Esophagus squamous epithelium (tissue), 5 donors: ENCODE data around the gene INIP. TPM values are rescaled to one million over a fixed set of nuclear protein-coding genes. Genes with fewer than 3 reads are reported as not detected.
"Not testable (repeated sequence)": the region's sequence is repeated elsewhere in the genome, so short reads cannot be mapped to it uniquely, and the experiment has no call there.

ENCODE experiments used
- DNase-seq: peaks from one replicate; lab custom pipeline; 2025; lab: John Stamatoyannopoulos, UW
- H3K27ac ChIP-seq, 4 donors: fragments of 200-600 bp; sonication (generic); one replicate each; pipeline ENCODE4 v1.5.1; 2016 to 2019; ENCODE audit warnings: mild to moderate bottlenecking in 1 of 4
- H3K27me3 ChIP-seq, 4 donors: fragments of 200-600 bp; sonication (generic); 1 replicate in 3 of 4; 2 replicates in 1 of 4; pipeline versions ENCODE4 v1.5.1 to v1.6.0; 2017 to 2021; ENCODE audit warnings: antibody characterized with exemption in 1 of 4
- H3K36me3 ChIP-seq, 3 donors: fragments of 200-600 bp; sonication (generic); one replicate each; pipeline ENCODE4 v1.5.1; 2016 to 2019
- H3K4me1 ChIP-seq, 3 donors: fragments of 200-600 bp; sonication (generic); one replicate each; pipeline ENCODE4 v1.5.1; 2017 to 2019
- H3K4me3 ChIP-seq, 4 donors: fragments of 200-600 bp; sonication (generic); 1 replicate in 3 of 4; 2 replicates in 1 of 4; pipeline ENCODE4 v1.5.1; 2016 to 2019; ENCODE audit warnings: mild to moderate bottlenecking in 2 of 4, moderate library complexity in 1 of 4
- H3K9me3 ChIP-seq, 3 donors: fragments of 200-600 bp; sonication (generic); one replicate each; pipeline ENCODE4 v1.5.1; 2016 to 2019
- CTCF ChIP-seq, 6 experiments: fragments of 450-650 bp in 4 of 6; fragments of 200-600 bp in 2 of 6; sonication (generic) in 2 of 6; IDR thresholded peaks; one replicate each; pipeline ENCODE4 v1.5.1; 2016 to 2019; ENCODE audit warnings: antibody characterized with exemption in 6 of 6, mild to moderate bottlenecking in 4 of 6, moderate library complexity in 4 of 6
- POLR2A ChIP-seq, 4 donors: fragments of 450-650 bp; IDR thresholded peaks; one replicate each; pipeline ENCODE4 v1.6.1; 2017; ENCODE audit warnings: antibody characterized with exemption in 4 of 4, mild to moderate bottlenecking in 4 of 4, moderate library complexity in 3 of 4
- WGBS, 2 donors: methylation state at CpG; one replicate each; pipeline ENCODE4 v1.1.5; 2018; 5-methylcytosine and 5-hydroxymethylcytosine counted together
- intact Hi-C: fragments of 100-400 bp; cut with DNase I; formaldehyde crosslinking; loops from one replicate; pipeline ENCODE4 v1.15.0; 2022
- total RNA-seq, 4 donors: library from RNA; depleted of rRNA; stranded (reverse); fragments of >200 nt; gene quantifications; one replicate each; pipeline ENCODE4 v1.1.0, GENCODE V29; 2016
- donor health status: DM: yes; HTN: yes; CAD: no.

INIP gene
- total RNA-seq, 4 donors from 2014 or later: 8.1 to 14.9 (median 12.5) TPM

GRCh38 chr9:112689161-112689740 lies 28.7 kb downstream of the INIP start:
- peaks cover 5 to 98% (median 24%) of the 10 kb centered on the region in 3 donors for H3K36me3 ChIP-seq
- no peak overlapping the region for H3K27ac ChIP-seq
- DNase-seq: no peak
- intact Hi-C loops: no loop called here
- no peaks in the 10 kb centered on the region for H3K27me3 ChIP-seq
- H3K9me3 ChIP-seq: no peaks in the 10 kb centered on the region
- H3K4me3 ChIP-seq: no peak overlapping the region
- WGBS, 2 donors: 95 to 97% methylated on average over 6 of the region's 6 CpGs
- H3K4me1 ChIP-seq: peaks cover 0 to 7% (median 0%) of the 10 kb centered on the region in 3 donors
- TF ChIP-seq POLR2A (IDR thresholded peaks at IDR 0.05) (no peak), CTCF (IDR thresholded peaks at IDR 0.05) (no peak)

- intact Hi-C loops: no loop called here
- Histone ChIP-seq H3K4me3 (no peak overlapping the region), H3K9me3 (peaks cover 0 to 23% (median 10%) of the 10 kb centered on the region in 3 donors), H3K27me3 (no peaks in the 10 kb centered on the region), H3K36me3 (peaks cover 0 to 16% (median 0%) of the 10 kb centered on the region in 3 donors), H3K27ac (no peak overlapping the region), H3K4me1 (peaks cover 0 to 5% (median 0%) of the 10 kb centered on the region in 3 donors)
- TF ChIP-seq POLR2A (IDR thresholded peaks at IDR 0.05) (no peak), CTCF (IDR thresholded peaks at IDR 0.05) (no peak)
- no peak for DNase-seq
- 81 to 84% methylated on average over 6 of the region's 6 CpGs for WGBS, 2 donors
Observed at GRCh38 chr9:112680731-112681402, 37.0 kb downstream of the INIP start.

DNA sequence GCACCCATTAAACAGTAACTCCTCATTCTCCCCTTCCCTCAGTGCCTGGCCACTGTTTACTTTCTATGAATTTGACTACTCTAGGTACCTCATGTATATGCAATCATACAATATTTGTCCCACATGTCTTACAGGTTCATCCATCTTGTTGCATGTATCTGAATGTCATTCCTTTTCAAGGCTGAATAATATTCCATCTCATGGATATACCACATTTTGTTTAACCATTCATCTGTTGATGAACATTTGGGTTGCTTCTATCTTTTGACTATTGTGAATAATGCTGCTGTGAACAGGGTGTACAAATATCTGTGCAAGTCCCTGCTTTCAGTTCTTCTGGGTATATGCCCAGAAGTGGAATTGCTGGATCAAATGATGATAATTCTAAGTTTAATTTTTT lies 40.9 kb downstream of the INIP start:
- Histone ChIP-seq H3K27me3 (no peaks in the 10 kb centered on the region), H3K9me3 (peaks cover 0 to 23% (median 10%) of the 10 kb centered on the region in 3 donors), H3K4me1 (peaks cover 0 to 1% (median 0%) of the 10 kb centered on the region in 3 donors), H3K36me3 (no peaks in the 10 kb centered on the region), H3K27ac (no peak overlapping the region), H3K4me3 (no peak overlapping the region)
- DNase-seq: no peak
- intact Hi-C loops: no loop called here
- TF ChIP-seq POLR2A (IDR thresholded peaks at IDR 0.05): no peak

GRCh38 chr9:112673221-112673620 lies 44.7 kb downstream of the INIP start:
- H3K27me3 ChIP-seq, H3K4me3 ChIP-seq, intact Hi-C loops, H3K36me3 ChIP-seq, H3K27ac ChIP-seq, DNase-seq, H3K4me1 ChIP-seq: not testable (repeated sequence)
- 91 to 94% methylated on average over 4 of the region's 4 CpGs for WGBS, 2 donors
- H3K9me3 ChIP-seq: peaks cover 0 to 15% (median 10%) of the 10 kb centered on the region in 3 donors

GRCh38 chr9:112670991-112671625 lies 46.8 kb downstream of the INIP start:
- no peak overlapping the region for H3K27ac ChIP-seq
- no peaks in the 10 kb centered on the region for H3K27me3 ChIP-seq
- DNase-seq: no peak
- H3K9me3 ChIP-seq: no peaks in the 10 kb centered on the region
- intact Hi-C loops: no loop called here
- H3K36me3 ChIP-seq: no peaks in the 10 kb centered on the region
- no peak overlapping the region for H3K4me3 ChIP-seq
- no peaks in the 10 kb centered on the region for H3K4me1 ChIP-seq
- WGBS, 2 donors: 64 to 74% methylated on average over 7 of the region's 7 CpGs
- TF ChIP-seq POLR2A (IDR thresholded peaks at IDR 0.05) (no peak), CTCF (IDR thresholded peaks at IDR 0.05) (no peak)

GRCh38 chr9:112669326-112669725 lies 48.6 kb downstream of the INIP start:
- Histone ChIP-seq H3K36me3 (no peaks in the 10 kb centered on the region), H3K4me3 (no peak overlapping the region), H3K27me3 (no peaks in the 10 kb centered on the region), H3K9me3 (no peaks in the 10 kb centered on the region), H3K4me1 (no peaks in the 10 kb centered on the region), H3K27ac (no peak overlapping the region)
- 81 to 94% methylated on average over 2 of the region's 2 CpGs for WGBS, 2 donors
- intact Hi-C loops: no loop called here
- no peak for TF ChIP-seq POLR2A (IDR thresholded peaks at IDR 0.05)
- no peak for TF ChIP-seq CTCF (IDR thresholded peaks at IDR 0.05)
- DNase-seq: no peak
